K562 (cell line): ENCODE data around the gene KLK15. TPM values are rescaled to one million over a fixed set of nuclear protein-coding genes. Genes with fewer than 3 reads are reported as not detected.
A peak's percentile ranks its signal among the peaks of the same experiment; 100 is the strongest.

Experiments
- BCOR ChIP-seq: fragments of 450-650 bp; IDR thresholded peaks from 2 replicates; pipeline ENCODE4 v1.6.1; 2016
- BRD9 ChIP-seq: fragments of 450-650 bp; IDR thresholded peaks from 2 replicates; pipeline ENCODE4 v1.6.1; 2018; ENCODE audit warnings: low read depth; ENCODE audit not compliant: partially characterized antibody
- EP300 ChIP-seq: IDR thresholded peaks from 2 replicates; pipeline ENCODE4 v1.6.1; 2012; ENCODE audit warnings: low read length, improper control_type of control experiment
- GATAD2A ChIP-seq: fragments of 450-650 bp; IDR thresholded peaks from 2 replicates; pipeline ENCODE4 v1.6.1; 2017
- GATAD2B ChIP-seq: fragments of 450-650 bp; IDR thresholded peaks from 2 replicates; pipeline ENCODE4 v1.6.1; 2017; ENCODE audit warnings: mild to moderate bottlenecking, borderline replicate concordance
- GTF2F1 ChIP-seq: IDR thresholded peaks from 2 replicates; pipeline ENCODE4 v1.6.1; 2011; ENCODE audit warnings: low read depth, low read length, improper control_type of control experiment
- IRF1 ChIP-seq: sonication (generic); formaldehyde crosslinking; IDR thresholded peaks from 2 replicates; pipeline ENCODE4 v1.8.0; 2022; ENCODE audit warnings: missing genetic modification reagents, mild to moderate bottlenecking, borderline replicate concordance
- MLX ChIP-seq, 2 experiments: fragments of 450-650 bp in 1 of 2; sonication (generic) in 1 of 2; formaldehyde crosslinking; conservative IDR thresholded peaks; 2 replicates each; pipeline versions ENCODE4 v1.4.0 to v1.8.1; 2020 to 2022; ENCODE audit warnings: mild to moderate bottlenecking in 1 of 2, missing genetic modification reagents in 1 of 2
- MYNN ChIP-seq, 2 experiments: sonication (generic); formaldehyde crosslinking in 1 of 2; IDR thresholded peaks; 2 replicates each; pipeline versions ENCODE4 v1.5.0 to v1.6.1; 2016 to 2020; ENCODE audit warnings: antibody characterized with exemption in 1 of 2, missing genetic modification reagents in 1 of 2
- NFIC ChIP-seq: fragments of 450-650 bp; IDR thresholded peaks from 2 replicates; pipeline ENCODE4 v1.6.1; 2017; ENCODE audit warnings: mild to moderate bottlenecking, inconsistent platforms
- RBM17 ChIP-seq: fragments of 200-400 bp; formaldehyde crosslinking; IDR thresholded peaks from 2 replicates; pipeline ENCODE4 v1.6.1; 2017; ENCODE audit warnings: low read depth, mild to moderate bottlenecking, low read length, borderline replicate concordance
- ZBTB17 ChIP-seq: fragments of 450-650 bp; formaldehyde crosslinking; IDR thresholded peaks from 2 replicates; pipeline ENCODE4 v1.4.0; 2020; ENCODE audit warnings: mild to moderate bottlenecking
- ZBTB40 ChIP-seq, 2 experiments: fragments of 450-650 bp in 1 of 2; sonication (generic) in 1 of 2; formaldehyde crosslinking in 1 of 2; IDR thresholded peaks; 2 replicates each; pipeline versions ENCODE4 v1.7.1 to v1.9.0; 2016 to 2022; ENCODE audit warnings: inconsistent platforms in 1 of 2, mild to moderate bottlenecking in 1 of 2, missing genetic modification reagents in 1 of 2
- ZNF583 ChIP-seq: fragments of 250-450 bp; sonication (Bioruptor Pico); IDR thresholded peaks from 2 replicates; pipeline ENCODE4 v1.4.0; 2020
- polyA plus RNA-seq, 8 experiments: library from polyadenylated mRNA; depleted of rRNA in 4 of 8; stranded (reverse) in 5 of 8; unstranded in 3 of 8; fragments of >200 nt; fragmentation: Nextera tagmentation in 2 of 8; fragmentation: Illumina TruSeq in 1 of 8; extraction: Ambion mirVana in 2 of 8; extraction: Trizol in 1 of 8; gene quantifications; 2 replicates each; pipeline versions ENCODE4 v1.2.1 to v1.2.3, GENCODE V29; 2011 to 2014; ENCODE audit warnings: inconsistent platforms in 1 of 8, missing spikeins in 1 of 8
- total RNA-seq, 7 experiments: library from RNA; depleted of rRNA in 6 of 7; stranded (reverse); fragments of >200 nt in 6 of 7; fragmentation: Illumina TruSeq in 2 of 7; extraction: Trizol in 2 of 7; gene quantifications; 2 replicates each; pipeline versions ENCODE4 v1.2.1 to v1.2.3, GENCODE V29; 2011 to 2021; ENCODE audit warnings: low replicate concordance in 1 of 7
- TF ChIP-seq, protein P1 (sequence below): fragments of 450-650 bp; IDR thresholded peaks from 2 replicates; pipeline ENCODE4 v1.6.1; 2016; ENCODE audit warnings: missing biosample characterization, missing genetic modification characterization

KLK15 gene
- total and polyA plus RNA-seq, 9 of the 15 experiments (the other 6 are each of a cell fraction or from before 2014, with no cell fraction given), result not detected

- TF ChIP-seq ZBTB40 (IDR thresholded peaks at IDR 0.05) (no peak), ZBTB40 (CRISPR knock-in tag; IDR thresholded peaks at IDR 0.05) (0 out of 2 replicates have a peak, but pooled peaks have one; percentile 7), EP300 (no peak), ZNF583 (CRISPR knock-in tag) (no peak), MLX (CRISPR knock-in tag; conservative IDR thresholded peaks at IDR 0.05) (no peak), GTF2F1 (0 out of 2 replicates have a peak, but pooled peaks have one; percentile 52), RBM17 (no peak), MYNN (IDR thresholded peaks at IDR 0.05) (peak; percentile 55; the same call in 1 of the 2 replicates), MYNN (CRISPR knock-in tag; IDR thresholded peaks at IDR 0.05) (no peak), NFIC (peak; percentile 53), GATAD2B (no peak), BRD9 (no peak), GATAD2A (no peak), ZBTB17 (CRISPR knock-in tag) (no peak), IRF1 (CRISPR knock-in tag) (no peak), BCOR (no peak)
- TF ChIP-seq, protein P1, sequence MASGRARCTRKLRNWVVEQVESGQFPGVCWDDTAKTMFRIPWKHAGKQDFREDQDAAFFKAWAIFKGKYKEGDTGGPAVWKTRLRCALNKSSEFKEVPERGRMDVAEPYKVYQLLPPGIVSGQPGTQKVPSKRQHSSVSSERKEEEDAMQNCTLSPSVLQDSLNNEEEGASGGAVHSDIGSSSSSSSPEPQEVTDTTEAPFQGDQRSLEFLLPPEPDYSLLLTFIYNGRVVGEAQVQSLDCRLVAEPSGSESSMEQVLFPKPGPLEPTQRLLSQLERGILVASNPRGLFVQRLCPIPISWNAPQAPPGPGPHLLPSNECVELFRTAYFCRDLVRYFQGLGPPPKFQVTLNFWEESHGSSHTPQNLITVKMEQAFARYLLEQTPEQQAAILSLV, result no peak
Measured at GRCh38 chr19:50794876-50795663, 38.3 kb downstream of the KLK15 start (continued).
